ENCODE results near the gene C1orf53.

C1orf53 gene

DNA sequence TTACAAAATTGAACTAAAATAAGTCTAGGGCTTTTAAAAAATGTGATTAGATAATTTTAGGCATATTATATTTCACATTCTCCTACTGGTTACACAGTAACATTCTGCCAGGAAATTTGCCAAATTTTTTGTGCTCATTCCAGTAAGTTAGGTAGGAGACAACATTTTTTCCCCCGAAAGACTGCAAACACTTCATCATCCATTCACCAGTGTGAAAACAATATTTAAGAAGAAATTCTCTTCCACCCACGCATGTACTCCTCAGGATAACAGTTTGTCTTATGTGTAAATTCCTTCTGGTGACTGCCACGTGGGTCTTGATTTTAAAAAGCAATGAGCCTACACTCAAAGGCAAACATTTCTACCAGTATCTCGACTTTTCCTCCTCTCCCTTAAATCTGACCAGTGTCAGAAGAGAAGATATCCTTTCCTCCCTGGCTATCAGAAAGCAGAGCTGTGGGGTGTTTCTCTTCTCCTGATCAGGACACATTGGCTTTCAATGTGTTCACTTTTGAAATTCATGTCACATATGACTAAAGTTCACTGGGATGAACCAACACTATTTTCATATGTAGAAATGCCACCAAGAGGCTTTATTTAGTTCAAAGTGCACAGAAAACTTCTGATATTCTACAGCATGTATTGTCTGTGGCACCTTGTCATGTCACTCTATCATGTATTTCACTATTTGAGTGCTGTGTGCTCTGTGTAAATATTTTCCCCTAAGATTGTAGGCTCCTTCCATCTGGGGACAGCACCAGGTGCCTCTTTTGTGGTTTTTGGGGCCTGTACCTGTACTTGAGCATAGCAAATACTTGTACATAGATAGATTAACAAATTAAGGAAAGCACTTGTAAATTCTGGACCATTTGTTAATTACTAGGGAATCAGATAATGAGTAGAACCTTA, 53.3 kb downstream of the C1orf53 start:
- Histone ChIP-seq H3K4me3 (ENCODE audit: low read length) (no peak overlapping the region), H3K79me2 (ENCODE audit: low read length) (no peaks in the 10 kb centered on the region), H2AFZ (ENCODE audit: low read length) (no peak overlapping the region), H3K27me3 (replicated peaks; ENCODE audit: insufficient read depth, low read length) (no peaks in the 10 kb centered on the region), H4K20me1 (ENCODE audit: insufficient read depth, low read length) (no peaks in the 10 kb centered on the region), H3K9ac (ENCODE audit: low read length) (no peak overlapping the region), H3K4me1 (ENCODE audit: low read length) (no peaks in the 10 kb centered on the region), H3K9me3 (replicated peaks; ENCODE audit: insufficient read depth, low read length) (no peaks in the 10 kb centered on the region), H3K27ac (ENCODE audit: low read length) (no peak overlapping the region), H3K36me3 (replicated peaks; ENCODE audit: insufficient read depth, low read length) (no peaks in the 10 kb centered on the region), H3K4me2 (ENCODE audit: low read depth, low read length) (no peak overlapping the region), H3F3A (ENCODE audit: insufficient read depth, low read length) (no peaks in the 10 kb centered on the region), H3K9me2 (replicated peaks; ENCODE audit: insufficient read depth, low read length) (no peaks in the 10 kb centered on the region)
- TF ChIP-seq CTCF (IDR thresholded peaks at IDR 0.05; ENCODE audit: low read length) (no peak), EZH2phosphoT487 (IDR thresholded peaks at IDR 0.05; ENCODE audit: low read length) (no peak)
- DNase-seq = no peak

All from MM.1S (cell line).